Astrocyte (in vitro differentiated cells and primary cell): Measurements from ENCODE around the gene RAB8A. TPM values are rescaled to one million over a fixed set of nuclear protein-coding genes. Genes with fewer than 3 reads are reported as not detected.

Source experiments
- DNase-seq: peaks from one replicate; pipeline ENCODE4 v3.0.0-alpha.2; 2010; ENCODE audit warnings: low read depth
- FAIRE-seq: peaks from 2 replicates; lab custom pipeline; 2011; peaks lifted over from hg19 to GRCh38; lab: Jason Lieb, UNC
- H2AFZ ChIP-seq: 2 replicates; pipeline ENCODE4 v1.6.0; 2012; ENCODE audit warnings: low read depth, low read length, inconsistent platforms
- H3K27ac ChIP-seq: 2 replicates; pipeline ENCODE4 v1.5.1; 2011; ENCODE audit warnings: low read depth, low read length, inconsistent platforms
- H3K27me3 ChIP-seq: 2 replicates; pipeline ENCODE4 v1.6.0; 2011; ENCODE audit warnings: low read length, inconsistent platforms; ENCODE audit not compliant: insufficient read depth
- H3K36me3 ChIP-seq: 2 replicates; pipeline ENCODE4 v1.5.1; 2011; ENCODE audit warnings: low read length, inconsistent platforms; ENCODE audit not compliant: insufficient read depth
- H3K4me1 ChIP-seq: 2 replicates; pipeline ENCODE4 v1.5.1; 2011; ENCODE audit warnings: low read length, inconsistent platforms; ENCODE audit not compliant: insufficient read depth
- H3K4me2 ChIP-seq: 2 replicates; pipeline ENCODE4 v1.6.0; 2012; ENCODE audit warnings: low read length, inconsistent platforms
- H3K4me3 ChIP-seq: 2 replicates; pipeline ENCODE4 v1.5.1; 2011; ENCODE audit warnings: low read depth, mild to moderate bottlenecking, low read length, inconsistent platforms; ENCODE audit not compliant: insufficient read depth
- H3K79me2 ChIP-seq: 2 replicates; pipeline ENCODE4 v1.6.0; 2012; ENCODE audit warnings: mild to moderate bottlenecking, low read length, inconsistent platforms; ENCODE audit not compliant: insufficient read depth
- H3K9ac ChIP-seq: 2 replicates; pipeline ENCODE4 v1.6.0; 2012; ENCODE audit warnings: mild to moderate bottlenecking, low read length, inconsistent platforms
- H3K9me3 ChIP-seq: 2 replicates; pipeline ENCODE4 v1.5.1; 2012; ENCODE audit warnings: low read depth, mild to moderate bottlenecking, low read length, inconsistent platforms; ENCODE audit not compliant: insufficient read depth
- H4K20me1 ChIP-seq: 2 replicates; pipeline ENCODE4 v1.6.0; 2012; ENCODE audit warnings: low read length, inconsistent platforms; ENCODE audit not compliant: insufficient read depth
- H3K27ac Mint-ChIP-seq: one replicate; pipeline ENCODE4 v1.8.0; 2021; ENCODE audit warnings: mild to moderate bottlenecking, mixed read lengths; ENCODE audit not compliant: unreplicated experiment
- H3K27me3 Mint-ChIP-seq: one replicate; pipeline ENCODE4 v1.8.0; 2021; ENCODE audit warnings: low read depth, mixed read lengths; ENCODE audit not compliant: unreplicated experiment
- H3K36me3 Mint-ChIP-seq: one replicate; pipeline ENCODE4 v1.8.0; 2021; ENCODE audit warnings: low read depth, mixed read lengths; ENCODE audit not compliant: unreplicated experiment
- H3K4me1 Mint-ChIP-seq: one replicate; pipeline ENCODE4 v1.8.0; 2021; ENCODE audit warnings: low read depth, mixed read lengths; ENCODE audit not compliant: unreplicated experiment
- H3K4me3 Mint-ChIP-seq: one replicate; pipeline ENCODE4 v1.8.0; 2021; ENCODE audit warnings: mild to moderate bottlenecking, moderate library complexity, mixed read lengths; ENCODE audit not compliant: unreplicated experiment
- H3K9me3 Mint-ChIP-seq: one replicate; pipeline ENCODE4 v1.8.0; 2021; ENCODE audit warnings: mild to moderate bottlenecking, mixed read lengths; ENCODE audit not compliant: unreplicated experiment
- EZH2 ChIP-seq: IDR thresholded peaks from 2 replicates; pipeline ENCODE4 v1.6.1; 2012; ENCODE audit warnings: mild to moderate bottlenecking, low read length, inconsistent platforms; ENCODE audit not compliant: insufficient read depth
- total RNA-seq: library from RNA; stranded (reverse); gene quantifications from 2 replicates; pipeline ENCODE4 v1.2.1, GENCODE V29; 2021
- TF ChIP-seq, protein P1 (sequence below): IDR thresholded peaks from 2 replicates; pipeline ENCODE4 v1.5.1; 2011; ENCODE audit warnings: low read depth, mild to moderate bottlenecking, inconsistent platforms, low read length, moderate library complexity; ENCODE audit not compliant: insufficient read depth

The RAB8A gene
- total RNA-seq, 1 donor from 2014 or later, result 80.5 TPM

DNA sequence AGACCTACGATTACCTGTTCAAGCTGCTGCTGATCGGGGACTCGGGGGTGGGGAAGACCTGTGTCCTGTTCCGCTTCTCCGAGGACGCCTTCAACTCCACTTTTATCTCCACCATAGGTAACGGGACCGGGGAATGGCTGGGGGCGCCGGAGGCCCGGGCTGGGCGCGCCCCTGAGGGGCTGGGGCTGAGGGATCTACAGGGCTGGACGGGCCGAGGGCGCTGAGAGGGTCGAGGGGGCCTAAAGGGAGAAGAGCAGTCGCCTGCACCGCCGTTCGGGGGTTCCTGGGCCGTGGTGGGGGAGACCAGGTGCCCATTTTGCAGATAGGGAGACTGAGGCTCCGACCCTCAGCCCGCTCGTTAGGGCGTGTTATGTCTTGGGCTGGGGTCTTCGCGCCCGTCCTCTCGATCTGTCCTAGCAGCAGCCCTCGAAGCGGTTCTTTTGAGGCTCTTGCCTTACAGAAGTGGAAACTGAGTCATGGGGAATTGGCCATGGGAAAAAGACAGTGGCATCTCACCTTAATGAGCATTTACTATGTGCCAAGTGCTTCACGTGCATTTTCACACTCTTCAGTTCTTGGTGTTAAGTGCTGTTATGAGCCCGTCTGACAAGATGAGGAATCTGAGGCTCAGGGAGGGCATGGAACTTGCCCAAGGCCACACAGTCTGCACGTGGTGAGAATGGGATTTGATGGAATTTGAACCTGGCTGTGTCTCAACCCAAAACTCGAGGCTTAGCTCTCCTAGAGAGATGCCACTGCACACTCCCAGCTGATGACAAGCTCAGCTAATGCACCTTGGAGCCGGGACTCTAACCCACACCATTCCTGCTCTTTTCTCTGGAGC, 442 bp downstream of the RAB8A start:
- Mint-ChIP-seq H3K36me3 (no peaks in the 10 kb centered on the region), H3K4me1 (peaks cover 10% of the 10 kb centered on the region), H3K4me3 (peak overlapping the region; percentile 95), H3K27ac (peak overlapping the region; percentile 89), H3K27me3 (no peaks in the 10 kb centered on the region), H3K9me3 (no peaks in the 10 kb centered on the region)
- peak overlapping the region; percentile 85 for H3K4me3 ChIP-seq
- peak overlapping the region; percentile 87 for H2AFZ ChIP-seq
- H3K9me3 ChIP-seq, result no peaks in the 10 kb centered on the region
- H3K36me3 ChIP-seq, result no peaks in the 10 kb centered on the region
- H3K79me2 ChIP-seq, result peaks cover 53% of the 10 kb centered on the region
- H3K4me2 ChIP-seq, result peak overlapping the region; percentile 92
- H3K27me3 ChIP-seq, result no peaks in the 10 kb centered on the region
- H3K4me1 ChIP-seq, result peaks cover 8% of the 10 kb centered on the region
- H3K27ac ChIP-seq, result peak overlapping the region; percentile 79
- H4K20me1 ChIP-seq, result peaks cover 37% of the 10 kb centered on the region
- FAIRE-seq (no peak), DNase-seq (no peak)
- TF ChIP-seq EZH2, result no peak
- TF ChIP-seq, protein P1, sequence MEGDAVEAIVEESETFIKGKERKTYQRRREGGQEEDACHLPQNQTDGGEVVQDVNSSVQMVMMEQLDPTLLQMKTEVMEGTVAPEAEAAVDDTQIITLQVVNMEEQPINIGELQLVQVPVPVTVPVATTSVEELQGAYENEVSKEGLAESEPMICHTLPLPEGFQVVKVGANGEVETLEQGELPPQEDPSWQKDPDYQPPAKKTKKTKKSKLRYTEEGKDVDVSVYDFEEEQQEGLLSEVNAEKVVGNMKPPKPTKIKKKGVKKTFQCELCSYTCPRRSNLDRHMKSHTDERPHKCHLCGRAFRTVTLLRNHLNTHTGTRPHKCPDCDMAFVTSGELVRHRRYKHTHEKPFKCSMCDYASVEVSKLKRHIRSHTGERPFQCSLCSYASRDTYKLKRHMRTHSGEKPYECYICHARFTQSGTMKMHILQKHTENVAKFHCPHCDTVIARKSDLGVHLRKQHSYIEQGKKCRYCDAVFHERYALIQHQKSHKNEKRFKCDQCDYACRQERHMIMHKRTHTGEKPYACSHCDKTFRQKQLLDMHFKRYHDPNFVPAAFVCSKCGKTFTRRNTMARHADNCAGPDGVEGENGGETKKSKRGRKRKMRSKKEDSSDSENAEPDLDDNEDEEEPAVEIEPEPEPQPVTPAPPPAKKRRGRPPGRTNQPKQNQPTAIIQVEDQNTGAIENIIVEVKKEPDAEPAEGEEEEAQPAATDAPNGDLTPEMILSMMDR, result no peak
- peak overlapping the region; percentile 93 for H3K9ac ChIP-seq

GRCh38 chr19:16112778-16113177, 1.1 kb downstream of the RAB8A start:
- Histone ChIP-seq H3K4me2 (peak overlapping the region; percentile 92), H2AFZ (no peak overlapping the region), H3K9ac (peak overlapping the region; percentile 93), H3K79me2 (peaks cover 58% of the 10 kb centered on the region), H3K9me3 (no peaks in the 10 kb centered on the region), H4K20me1 (peaks cover 44% of the 10 kb centered on the region), H3K4me1 (peaks cover 8% of the 10 kb centered on the region), H3K27ac (no peak overlapping the region), H3K27me3 (no peaks in the 10 kb centered on the region), H3K4me3 (peak overlapping the region; percentile 85), H3K36me3 (no peaks in the 10 kb centered on the region)
- no peaks in the 10 kb centered on the region for H3K9me3 Mint-ChIP-seq
- TF ChIP-seq, protein P1, result no peak
- no peak for TF ChIP-seq EZH2
- peaks cover 10% of the 10 kb centered on the region for H3K4me1 Mint-ChIP-seq
- H3K36me3 Mint-ChIP-seq, result no peaks in the 10 kb centered on the region
- FAIRE-seq, result no peak
- no peak for DNase-seq
- peak overlapping the region; percentile 95 for H3K4me3 Mint-ChIP-seq
- H3K27ac Mint-ChIP-seq, result peak overlapping the region; percentile 89
- no peaks in the 10 kb centered on the region for H3K27me3 Mint-ChIP-seq

DNA sequence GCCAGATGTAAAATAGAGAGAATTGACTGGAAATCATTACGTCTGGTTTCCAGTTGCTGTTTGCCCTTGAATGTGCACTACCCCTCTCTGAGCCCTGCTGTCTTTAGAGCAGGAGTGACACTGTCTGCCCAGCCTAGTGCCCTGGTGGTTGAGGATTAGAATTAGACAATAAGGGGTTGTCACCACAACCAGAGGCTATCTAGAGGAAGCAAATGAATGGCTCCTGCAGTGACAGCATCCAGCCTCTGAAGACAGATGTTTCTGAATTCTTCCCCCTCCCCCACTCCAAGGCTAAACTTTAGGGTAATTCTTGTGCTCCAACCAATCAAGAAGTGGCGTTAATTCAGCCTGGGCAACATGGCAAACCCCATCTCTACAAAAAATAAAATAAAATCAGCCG, 2.0 kb downstream of the RAB8A start:
- FAIRE-seq, result no peak
- Histone ChIP-seq H3K9me3 (no peaks in the 10 kb centered on the region), H3K27ac (no peak overlapping the region), H4K20me1 (peaks cover 51% of the 10 kb centered on the region), H3K36me3 (peaks cover 2% of the 10 kb centered on the region), H3K27me3 (no peaks in the 10 kb centered on the region), H3K4me3 (no peak overlapping the region), H3K79me2 (peaks cover 58% of the 10 kb centered on the region), H3K4me2 (no peak overlapping the region), H3K9ac (no peak overlapping the region), H2AFZ (no peak overlapping the region), H3K4me1 (peaks cover 8% of the 10 kb centered on the region)
- H3K27ac Mint-ChIP-seq, result no peak overlapping the region
- TF ChIP-seq, protein P1, result no peak
- TF ChIP-seq EZH2, result no peak
- H3K4me3 Mint-ChIP-seq, result peak overlapping the region; percentile 45
- no peaks in the 10 kb centered on the region for H3K27me3 Mint-ChIP-seq
- DNase-seq, result no peak
- no peaks in the 10 kb centered on the region for H3K9me3 Mint-ChIP-seq
- peaks cover 10% of the 10 kb centered on the region for H3K4me1 Mint-ChIP-seq
- peaks cover 3% of the 10 kb centered on the region for H3K36me3 Mint-ChIP-seq
